IMR-90 (cell line): ENCODE data around the gene SLC4A5. TPM values are rescaled to one million over a fixed set of nuclear protein-coding genes. Genes with fewer than 3 reads are reported as not detected.

Source experiments
- ATAC-seq: fragments of 200-7000 bp; cut with Tn5 transposase; 2 replicates; pipeline ENCODE4 v1.9.1; 2020; ENCODE audit warnings: low read depth, mild to moderate bottlenecking, moderate library complexity
- BruUV-seq: library from RNA; stranded (reverse); fragments of 400-500 nt; replicated peaks from 2 replicates; lab custom pipeline; 2021; lab: Mats Ljungman, UMichigan
- CTCF ChIA-PET: fragments of 300-600 bp; formaldehyde crosslinking; extraction: SDS; loops from one replicate; lab custom pipeline; 2021; ENCODE audit warnings: antibody characterized with exemption; lab: Yijun Ruan, JAX
- POLR2A ChIA-PET: fragments of 300-600 bp; sonication (Branson Sonifier 250); formaldehyde crosslinking; loops from one replicate; lab custom pipeline; 2022; ENCODE audit warnings: antibody characterized with exemption; ENCODE audit not compliant: unreplicated experiment; lab: Charles Lee
- DNase-seq: peaks from one replicate; pipeline ENCODE4 v3.0.0; 2013
- H2AFZ ChIP-seq: replicated peaks from 2 replicates; pipeline ENCODE3; 2013; ENCODE audit warnings: low read length, mild to moderate bottlenecking; ENCODE audit not compliant: poor library complexity
- H2AK5ac ChIP-seq: 2 replicates; pipeline ENCODE4 v1.6.1; 2013; ENCODE audit warnings: low read depth, low read length, inconsistent platforms
- H2AK9ac ChIP-seq: replicated peaks from 2 replicates; pipeline ENCODE3; 2013; ENCODE audit warnings: mild to moderate bottlenecking, low read depth, low read length, moderate library complexity; ENCODE audit not compliant: poor library complexity
- H2BK120ac ChIP-seq: 2 replicates; pipeline ENCODE4 v1.6.1; 2013; ENCODE audit warnings: low read depth, low read length, inconsistent platforms
- H2BK15ac ChIP-seq: 3 replicates; pipeline ENCODE4 v1.6.1; 2013; ENCODE audit warnings: low read depth, low read length, inconsistent platforms
- H2BK20ac ChIP-seq: 2 replicates; pipeline ENCODE4 v1.6.1; 2013; ENCODE audit warnings: low read depth, mild to moderate bottlenecking, inconsistent platforms, low read length, moderate library complexity
- H2BK5ac ChIP-seq: 2 replicates; pipeline ENCODE4 v1.6.1; 2013; ENCODE audit warnings: mild to moderate bottlenecking, low read depth, low read length, inconsistent platforms; ENCODE audit not compliant: poor library complexity, severe bottlenecking
- H3K14ac ChIP-seq: replicated peaks from 2 replicates; pipeline ENCODE4 v1.6.1; 2013; ENCODE audit warnings: low read depth, low read length, inconsistent platforms
- H3K18ac ChIP-seq: 2 replicates; pipeline ENCODE4 v1.6.1; 2013; ENCODE audit warnings: low read depth, low read length, control low read depth
- H3K23ac ChIP-seq: 2 replicates; pipeline ENCODE4 v1.6.1; 2013; ENCODE audit warnings: low read depth, low read length, inconsistent platforms
- H3K27ac ChIP-seq: 2 replicates; pipeline ENCODE4 v1.5.1; 2013; ENCODE audit warnings: mild to moderate bottlenecking, control low read depth, low read length; ENCODE audit not compliant: insufficient read depth
- H3K27me3 ChIP-seq: 2 replicates; pipeline ENCODE4 v1.6.1; 2013; ENCODE audit warnings: low read length; ENCODE audit not compliant: control insufficient read depth, insufficient read depth
- H3K36me3 ChIP-seq: 2 replicates; pipeline ENCODE4 v1.6.1; 2013; ENCODE audit warnings: low read length, mixed read lengths; ENCODE audit not compliant: control insufficient read depth, insufficient read depth
- H3K4ac ChIP-seq: 2 replicates; pipeline ENCODE4 v1.6.1; 2013; ENCODE audit warnings: low read depth, low read length, inconsistent platforms
- H3K4me1 ChIP-seq: 2 replicates; pipeline ENCODE4 v1.6.1; 2013; ENCODE audit warnings: low read length, mixed read lengths; ENCODE audit not compliant: control insufficient read depth, insufficient read depth
- H3K4me2 ChIP-seq: 2 replicates; pipeline ENCODE4 v1.6.1; 2013; ENCODE audit warnings: low read depth, mild to moderate bottlenecking, control low read depth, low read length, moderate library complexity
- H3K4me3 ChIP-seq: 2 replicates; pipeline ENCODE4 v1.5.1; 2013; ENCODE audit warnings: low read depth, mild to moderate bottlenecking, control low read depth, low read length, moderate library complexity; ENCODE audit not compliant: insufficient read depth
- H3K56ac ChIP-seq: 2 replicates; pipeline ENCODE4 v1.6.1; 2013; ENCODE audit warnings: low read length, inconsistent platforms; ENCODE audit not compliant: insufficient read depth; ENCODE audit errors: extremely low read depth
- H3K79me1 ChIP-seq, 2 experiments: 2 replicates each; pipeline ENCODE4 v1.6.1; 2013; ENCODE audit warnings: low read length in 2 of 2, inconsistent platforms in 1 of 2, low read depth in 1 of 2
- H3K9ac ChIP-seq: 2 replicates; pipeline ENCODE4 v1.6.1; 2013; ENCODE audit warnings: low read depth, low read length, control low read depth
- H3K9me1 ChIP-seq: 2 replicates; pipeline ENCODE4 v1.6.1; 2013; ENCODE audit warnings: low read length, inconsistent platforms; ENCODE audit not compliant: insufficient read depth
- H3K9me3 ChIP-seq: 2 replicates; pipeline ENCODE4 v1.6.1; 2013; ENCODE audit warnings: low read length; ENCODE audit not compliant: control insufficient read depth, insufficient read depth
- H4K20me1 ChIP-seq: 2 replicates; pipeline ENCODE4 v1.6.1; 2013; ENCODE audit warnings: low read length, inconsistent platforms; ENCODE audit not compliant: insufficient read depth
- H4K5ac ChIP-seq: 2 replicates; pipeline ENCODE4 v1.6.1; 2013; ENCODE audit warnings: mild to moderate bottlenecking, low read depth, low read length, control low read depth
- H4K8ac ChIP-seq, 2 experiments: 2 replicates each; pipeline ENCODE4 v1.6.1; 2013; ENCODE audit warnings: low read depth in 2 of 2, low read length in 2 of 2, control low read depth in 1 of 2, inconsistent platforms in 1 of 2
- H4K91ac ChIP-seq: 2 replicates; pipeline ENCODE4 v1.6.1; 2013; ENCODE audit warnings: low read depth, low read length, inconsistent platforms; ENCODE audit not compliant: insufficient read depth
- BHLHE40 ChIP-seq: fragments of 150-350 bp; IDR thresholded peaks from 2 replicates; pipeline ENCODE4 v1.6.1; 2016; ENCODE audit warnings: mild to moderate bottlenecking, low read depth, low read length
- CEBPB ChIP-seq: IDR thresholded peaks from 2 replicates; pipeline ENCODE4 v1.6.1; 2012; ENCODE audit warnings: low read depth, low read length, improper control_type of control experiment
- FOS ChIP-seq: fragments of 150-350 bp; IDR thresholded peaks from 2 replicates; pipeline ENCODE4 v1.6.1; 2016; ENCODE audit warnings: low read depth, low read length
- MAZ ChIP-seq: IDR thresholded peaks from 2 replicates; pipeline ENCODE4 v1.6.1; 2012; ENCODE audit warnings: low read depth, mild to moderate bottlenecking, low read length, improper control_type of control experiment, moderate library complexity, borderline replicate concordance
- MXI1 ChIP-seq: IDR thresholded peaks from 2 replicates; pipeline ENCODE4 v1.6.1; 2012; ENCODE audit warnings: low read depth, mild to moderate bottlenecking, low read length, moderate library complexity, borderline replicate concordance
- NFE2L2 ChIP-seq: fragments of 150-350 bp; IDR thresholded peaks from 2 replicates; pipeline ENCODE4 v1.6.1; 2016; ENCODE audit warnings: low read depth, mild to moderate bottlenecking, low read length
- RCOR1 ChIP-seq: IDR thresholded peaks from 2 replicates; pipeline ENCODE4 v1.6.1; 2012; ENCODE audit warnings: mild to moderate bottlenecking, low read length, improper control_type of control experiment; ENCODE audit not compliant: insufficient replicate concordance
- SMC3 ChIP-seq: fragments of 150-350 bp; IDR thresholded peaks from 2 replicates; pipeline ENCODE4 v1.6.1; 2016; ENCODE audit warnings: low read depth, mild to moderate bottlenecking, antibody characterized with exemption, low read length, moderate library complexity
- WGBS, 2 experiments: methylation state at CpG; one replicate each; pipeline versions ENCODE4 v1.1.5 to v1.1.7; 2013; ENCODE audit warnings: missing lambda C conversion rate in 2 of 2; ENCODE audit not compliant: insufficient read length in 1 of 2; ENCODE audit errors: extremely low coverage in 2 of 2; 5-methylcytosine and 5-hydroxymethylcytosine counted together
- dilution Hi-C: fragments of 300-500 bp; cut with HindIII; formaldehyde crosslinking; loops from one replicate; pipeline ENCODE4 v1.14.3; 2018; ENCODE audit warnings: low sequenced_read_pairs; ENCODE audit not compliant: unreplicated experiment
- in situ Hi-C: fragments of 300-500 bp; cut with MboI; formaldehyde crosslinking; loops from 3 replicates; pipeline ENCODE4 v1.14.3; 2019; ENCODE audit warnings: low sequenced_read_pairs, inconsistent platforms, mixed read lengths
- intact Hi-C: fragments of 100-400 bp; cut with micrococcal nuclease; formaldehyde crosslinking; loops from 2 replicates; pipeline ENCODE4 v1.10.0; 2022
- polyA plus RNA-seq, 3 experiments: library from polyadenylated mRNA; depleted of rRNA; stranded (reverse); fragments of >200 nt; gene quantifications; 2 replicates each; pipeline ENCODE4 v1.2.3, GENCODE V29; 2012; ENCODE audit warnings: low replicate concordance in 1 of 3
- total RNA-seq: library from RNA; depleted of rRNA; stranded (reverse); fragments of >200 nt; gene quantifications from 2 replicates; pipeline ENCODE4 v1.2.3, GENCODE V29; 2012
- TF ChIP-seq, protein P1 (sequence below): fragments of 150-350 bp; IDR thresholded peaks from 2 replicates; pipeline ENCODE4 v1.6.1; 2017; ENCODE audit warnings: mild to moderate bottlenecking, antibody characterized with exemption, low read length, low read depth
- TF ChIP-seq, protein P2 (sequence below): fragments of 150-350 bp; IDR thresholded peaks from 2 replicates; pipeline ENCODE4 v1.6.1; 2016; ENCODE audit warnings: low read depth, mild to moderate bottlenecking, low read length, moderate library complexity, borderline replicate concordance

The SLC4A5 gene
- total and polyA plus RNA-seq, 2 of the 4 experiments (the other 2 are of a cell fraction): 0.18 to 0.22 TPM

DNA sequence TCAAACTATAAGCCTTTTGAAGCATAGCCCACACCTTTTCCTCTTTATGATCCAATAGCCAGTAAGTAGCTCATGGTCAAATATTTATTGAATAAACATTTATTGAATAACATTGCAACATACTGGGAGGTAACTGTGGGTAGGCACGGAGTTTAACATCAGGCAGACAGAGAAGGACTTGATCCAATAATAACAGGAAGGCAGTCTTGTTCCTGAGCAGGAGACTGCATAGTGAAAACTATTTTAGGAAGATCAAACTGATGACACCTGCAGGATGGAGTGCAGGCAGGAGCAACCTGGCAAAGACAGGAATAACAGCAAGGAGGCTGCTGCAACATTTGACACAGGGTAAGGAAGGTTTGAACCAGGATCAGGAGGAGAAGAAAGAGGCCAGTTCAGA lies 40.0 kb upstream of the SLC4A5 start:
- Histone ChIP-seq H2AFZ (no peak overlapping the region), H3K9me1 (peaks cover 33% of the 10 kb centered on the region), H3K56ac (no peak overlapping the region), H3K27ac (peak overlapping the region; percentile 46; the same call in 1 of the 2 replicates), H4K5ac (no peak overlapping the region), H3K79me1 (peaks cover 26 to 95% of the 10 kb centered on the region in 2 experiments), H3K18ac (no peak overlapping the region), H2BK120ac (peak overlapping the region; percentile 48), H3K4me2 (peak overlapping the region; percentile 27), H2BK5ac (peak overlapping the region; percentile 85), H4K20me1 (peaks cover 48% of the 10 kb centered on the region), H2BK20ac (peak overlapping the region; percentile 46; the same call in 1 of the 2 replicates), H2AK9ac (no peak overlapping the region), H2BK15ac (no peak overlapping the region), H3K23ac (no peak overlapping the region; the same call in 1 of the 2 replicates), H4K8ac (peak overlapping the region in 1 of 2 experiments; percentile 65; a peak in 1 of 4 replicates), H3K4me1 (peaks cover 28% of the 10 kb centered on the region), H3K9ac (no peak overlapping the region), H2AK5ac (no peak overlapping the region), H3K36me3 (peaks cover 6% of the 10 kb centered on the region), H3K4me3 (no peak overlapping the region), H3K14ac (no peak overlapping the region), H4K91ac (0 out of 2 replicates have a peak overlapping the region, but pooled peaks have one; percentile 20), H3K9me3 (no peaks in the 10 kb centered on the region), H3K27me3 (no peaks in the 10 kb centered on the region), H3K4ac (0 out of 2 replicates have a peak overlapping the region, but pooled peaks have one; percentile 39)
- peak; percentile 35 for ATAC-seq
- TF ChIP-seq NFE2L2: no peak
- no peak for TF ChIP-seq RCOR1
- TF ChIP-seq FOS: no peak
- TF ChIP-seq CEBPB: peak; percentile 97
- TF ChIP-seq BHLHE40: peak; percentile 26; the same call in 1 of the 2 replicates
- TF ChIP-seq SMC3: no peak
- TF ChIP-seq, protein P1, sequence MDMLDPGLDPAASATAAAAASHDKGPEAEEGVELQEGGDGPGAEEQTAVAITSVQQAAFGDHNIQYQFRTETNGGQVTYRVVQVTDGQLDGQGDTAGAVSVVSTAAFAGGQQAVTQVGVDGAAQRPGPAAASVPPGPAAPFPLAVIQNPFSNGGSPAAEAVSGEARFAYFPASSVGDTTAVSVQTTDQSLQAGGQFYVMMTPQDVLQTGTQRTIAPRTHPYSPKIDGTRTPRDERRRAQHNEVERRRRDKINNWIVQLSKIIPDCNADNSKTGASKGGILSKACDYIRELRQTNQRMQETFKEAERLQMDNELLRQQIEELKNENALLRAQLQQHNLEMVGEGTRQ: no peak
- TF ChIP-seq MAZ: no peak
- TF ChIP-seq, protein P2, sequence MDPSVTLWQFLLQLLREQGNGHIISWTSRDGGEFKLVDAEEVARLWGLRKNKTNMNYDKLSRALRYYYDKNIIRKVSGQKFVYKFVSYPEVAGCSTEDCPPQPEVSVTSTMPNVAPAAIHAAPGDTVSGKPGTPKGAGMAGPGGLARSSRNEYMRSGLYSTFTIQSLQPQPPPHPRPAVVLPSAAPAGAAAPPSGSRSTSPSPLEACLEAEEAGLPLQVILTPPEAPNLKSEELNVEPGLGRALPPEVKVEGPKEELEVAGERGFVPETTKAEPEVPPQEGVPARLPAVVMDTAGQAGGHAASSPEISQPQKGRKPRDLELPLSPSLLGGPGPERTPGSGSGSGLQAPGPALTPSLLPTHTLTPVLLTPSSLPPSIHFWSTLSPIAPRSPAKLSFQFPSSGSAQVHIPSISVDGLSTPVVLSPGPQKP: no peak
- TF ChIP-seq MXI1: no peak
- 0% methylated on average over 1 of the region's 1 CpG; no CpG with 5 or more reads in 1 of the 2 experiments for WGBS, 2 experiments
- ChIA-PET CTCF (interaction anchor here (0.6 to 1.0 kb wide), 2 partner anchors 8 to 30 kb away, joined by 4 read pairs; no protein-coding TSS in a partner anchor), POLR2A (interaction anchor here (0.6 kb wide), 1 partner anchor 68 kb away, joined by 3 read pairs; no protein-coding TSS in a partner anchor)
- in situ Hi-C loops: no loop called here
- dilution Hi-C loops: no loop called here
- intact Hi-C loops: no loop called here
- peak; percentile 86 for DNase-seq
- no TSS peak for BruUV-seq
